ENCODE results near the gene ZNF20. TPM values are rescaled to one million over a fixed set of nuclear protein-coding genes. Genes with fewer than 3 reads are reported as not detected.

Gene ZNF20
- total RNA-seq (10 to 100 TPM in 1 of 2 donors, 1 to 10 TPM in 1; 9.6 to 10.7 TPM), polyA plus RNA-seq (ENCODE audit: insufficient read length in 2 of 2) (1 to 10 TPM; 4.4 to 5.6 TPM)
- long read RNA-seq, donor 1, partial matches to known transcripts, result 0 of 1 reads
- long read RNA-seq, donor 1, other reads (novel, unspliced or antisense), result 0 of 1 reads
- long read RNA-seq, donor 2, partial matches to known transcripts, result 0 of 1 reads
- long read RNA-seq, donor 2, other reads (novel, unspliced or antisense), result 0 of 1 reads
- long read RNA-seq, donor 3, result 0 reads
- long read RNA-seq, donor 4, partial matches to known transcripts, result 0 of 3 reads
- long read RNA-seq, donor 4, other reads (novel, unspliced or antisense), result 0 of 3 reads

DNA sequence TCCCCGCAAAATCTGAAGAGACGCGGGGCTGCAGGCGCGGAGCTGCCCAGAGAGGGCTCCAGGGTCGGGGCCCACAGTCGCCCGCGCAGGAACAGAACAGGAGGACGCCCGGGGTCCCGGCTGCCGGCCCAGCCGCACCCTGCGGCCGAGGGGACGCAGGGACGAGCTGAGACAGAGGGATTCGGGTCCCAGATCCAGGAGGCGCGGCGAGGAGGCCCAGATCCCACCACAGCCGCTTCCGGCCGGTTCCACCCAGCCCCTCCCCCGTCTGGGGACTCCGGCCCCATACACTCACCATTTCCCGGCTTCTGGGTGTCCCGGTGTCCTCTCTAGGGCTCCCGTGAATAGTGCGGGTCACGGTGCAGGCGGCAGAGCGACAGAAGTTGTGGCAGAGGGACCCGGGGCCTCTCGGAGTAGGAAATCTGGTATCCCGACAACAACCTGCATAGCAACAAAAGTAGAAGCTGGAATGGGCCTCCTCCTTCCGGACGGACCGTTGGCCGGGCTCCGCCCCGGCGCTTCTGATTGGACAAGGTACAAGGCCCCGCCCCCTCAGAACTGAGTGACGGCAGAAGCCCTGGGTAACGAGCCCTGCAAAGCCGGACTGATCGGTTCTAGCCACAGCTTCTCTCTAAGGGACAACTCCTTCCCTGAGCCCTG is at the start of gene ZNF20:
TSS of gene ZNF20 (minus strand) at position 466 of the 660 bp plus-strand sequence. CDS start at position 298, 168 bp downstream.
- H3K4me1 ChIP-seq (ENCODE audit: control insufficient read depth, insufficient read depth, low read length), result peaks cover 21% of the 10 kb centered on the region
- WGBS (ENCODE audit: insufficient coverage), result 0% methylated on average over 49 of the region's 49 CpGs
- H3K4me3 ChIP-seq (ENCODE audit: low read depth, low read length), result peak within 1 kb of the TSS; percentile 91
- H3K9me3 ChIP-seq (ENCODE audit: control insufficient read depth, insufficient read depth, low read length), result no peaks in the 10 kb centered on the region
- peaks cover 42% of the 10 kb centered on the region for H3K36me3 ChIP-seq (ENCODE audit: control insufficient read depth, insufficient read depth, low read length)
- H3K27me3 ChIP-seq (ENCODE audit: control insufficient read depth, insufficient read depth, low read length), result no peaks in the 10 kb centered on the region
- peak within 1 kb of the TSS; percentile 97 for H3K27ac ChIP-seq (ENCODE audit: low read depth, low read length)
- DNase-seq (ENCODE audit: low read depth in 4 of 6, low spot score in 6 of 6), result peak; percentile 83 to 98 (median 92)

DNA sequence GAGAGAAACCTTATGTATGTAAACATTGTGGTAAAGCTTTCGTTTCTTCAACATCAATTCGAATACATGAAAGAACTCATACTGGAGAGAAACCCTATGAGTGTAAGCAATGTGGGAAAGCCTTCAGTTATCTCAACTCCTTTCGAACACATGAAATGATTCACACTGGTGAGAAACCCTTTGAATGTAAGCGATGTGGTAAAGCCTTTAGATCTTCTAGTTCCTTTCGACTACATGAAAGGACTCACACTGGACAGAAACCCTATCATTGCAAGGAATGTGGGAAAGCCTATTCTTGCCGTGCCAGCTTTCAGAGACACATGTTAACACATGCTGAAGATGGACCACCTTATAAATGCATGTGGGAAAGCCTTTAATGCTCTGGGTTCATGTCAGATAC is 47.5 kb upstream of the ZNF20 start:
- Histone ChIP-seq H3K9me3 (ENCODE audit: control insufficient read depth, insufficient read depth, low read length) (peaks cover 2% of the 10 kb centered on the region), H3K4me1 (ENCODE audit: control insufficient read depth, insufficient read depth, low read length) (no peaks in the 10 kb centered on the region), H3K27ac (ENCODE audit: low read depth, low read length) (no peak overlapping the region), H3K27me3 (ENCODE audit: control insufficient read depth, insufficient read depth, low read length) (no peaks in the 10 kb centered on the region), H3K4me3 (ENCODE audit: low read depth, low read length) (no peak overlapping the region), H3K36me3 (ENCODE audit: control insufficient read depth, insufficient read depth, low read length) (peaks cover 20% of the 10 kb centered on the region)
- no peak for DNase-seq (ENCODE audit: low read depth in 4 of 6, low spot score in 6 of 6)
- 100% methylated on average over 2 of the region's 6 CpGs for WGBS (ENCODE audit: insufficient coverage)

GRCh38 chr19:12180377-12180776 is 40.2 kb upstream of the ZNF20 start:
- H3K4me1 ChIP-seq (ENCODE audit: control insufficient read depth, insufficient read depth, low read length), result no peaks in the 10 kb centered on the region
- no peak overlapping the region for H3K27ac ChIP-seq (ENCODE audit: low read depth, low read length)
- H3K9me3 ChIP-seq (ENCODE audit: control insufficient read depth, insufficient read depth, low read length), result peaks cover 2% of the 10 kb centered on the region
- no peak overlapping the region for H3K4me3 ChIP-seq (ENCODE audit: low read depth, low read length)
- 85% methylated on average over 1 of the region's 3 CpGs for WGBS (ENCODE audit: insufficient coverage)
- peaks cover 8% of the 10 kb centered on the region for H3K36me3 ChIP-seq (ENCODE audit: control insufficient read depth, insufficient read depth, low read length)
- no peaks in the 10 kb centered on the region for H3K27me3 ChIP-seq (ENCODE audit: control insufficient read depth, insufficient read depth, low read length)
- DNase-seq (ENCODE audit: low read depth in 4 of 6, low spot score in 6 of 6), result no peak

- no peak for DNase-seq (ENCODE audit: low read depth in 4 of 6, low spot score in 6 of 6)
- Histone ChIP-seq H3K36me3 (ENCODE audit: control insufficient read depth, insufficient read depth, low read length) (peaks cover 16% of the 10 kb centered on the region), H3K4me1 (ENCODE audit: control insufficient read depth, insufficient read depth, low read length) (peaks cover 10% of the 10 kb centered on the region), H3K27ac (ENCODE audit: low read depth, low read length) (no peak overlapping the region), H3K4me3 (ENCODE audit: low read depth, low read length) (no peak overlapping the region), H3K9me3 (ENCODE audit: control insufficient read depth, insufficient read depth, low read length) (no peaks in the 10 kb centered on the region), H3K27me3 (ENCODE audit: control insufficient read depth, insufficient read depth, low read length) (no peaks in the 10 kb centered on the region)
- WGBS (ENCODE audit: insufficient coverage), result 100% methylated on average over 1 of the region's 1 CpG
These were observed 26.5 kb upstream of the ZNF20 start for GRCh38 chr19:12166626-12167025.

GRCh38 chr19:12163826-12164225 is 23.7 kb upstream of the ZNF20 start:
- peak overlapping the region; percentile 96 for H3K4me3 ChIP-seq (ENCODE audit: low read depth, low read length)
- H3K36me3 ChIP-seq (ENCODE audit: control insufficient read depth, insufficient read depth, low read length), result peaks cover 4% of the 10 kb centered on the region
- peak overlapping the region; percentile 97 for H3K27ac ChIP-seq (ENCODE audit: low read depth, low read length)
- no peaks in the 10 kb centered on the region for H3K27me3 ChIP-seq (ENCODE audit: control insufficient read depth, insufficient read depth, low read length)
- H3K9me3 ChIP-seq (ENCODE audit: control insufficient read depth, insufficient read depth, low read length), result no peaks in the 10 kb centered on the region
- 0% methylated on average over 2 of the region's 2 CpGs for WGBS (ENCODE audit: insufficient coverage)
- DNase-seq (ENCODE audit: low read depth in 4 of 6, low spot score in 6 of 6), result no peak
- H3K4me1 ChIP-seq (ENCODE audit: control insufficient read depth, insufficient read depth, low read length), result peaks cover 10% of the 10 kb centered on the region

DNA sequence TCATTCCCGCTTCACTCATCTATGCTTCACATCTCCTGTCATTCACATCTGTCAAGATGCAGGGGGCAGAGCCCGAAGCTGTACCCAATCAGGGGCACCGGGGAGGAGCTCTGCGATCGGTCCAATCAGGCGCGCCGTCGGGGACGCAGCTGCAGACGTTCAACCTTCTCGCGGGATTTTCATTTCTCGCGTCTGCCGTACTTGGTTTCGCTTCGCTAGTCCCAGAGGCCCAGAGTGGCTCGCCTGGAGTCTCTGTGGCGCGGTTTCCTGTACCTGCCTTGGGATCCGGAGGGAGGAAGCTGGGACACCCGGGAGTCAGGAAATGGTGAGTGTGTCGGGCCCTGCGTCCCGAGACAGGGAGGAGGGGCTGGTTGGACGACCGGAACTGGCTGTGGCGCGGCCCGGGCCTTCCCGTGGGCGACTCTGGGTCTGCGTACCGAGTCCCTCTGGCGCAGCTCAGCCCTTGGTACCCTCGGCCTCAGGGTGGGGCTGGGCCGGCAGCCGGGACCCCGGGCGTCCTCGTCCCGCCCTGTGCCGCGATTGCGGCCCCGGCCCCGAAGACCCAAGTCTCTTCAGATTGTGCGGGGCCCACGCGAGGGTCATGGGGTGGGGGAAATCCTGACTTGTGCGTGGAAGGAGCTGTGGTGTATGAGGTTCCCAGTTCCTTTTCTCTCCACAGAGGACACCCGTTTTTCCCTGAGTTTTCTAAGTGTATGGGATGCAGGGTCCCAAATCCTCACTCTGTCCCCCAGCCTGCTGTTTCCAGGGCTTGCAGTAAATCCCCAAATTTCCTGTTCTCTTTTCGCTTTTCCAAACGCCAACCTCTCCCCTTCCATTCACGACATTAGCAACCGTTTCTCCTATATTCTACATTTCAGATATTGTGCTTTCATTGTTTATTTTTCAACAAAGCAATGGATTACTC is 23.0 kb upstream of the ZNF20 start, which contains the start of gene ZNF136:
TSS of gene ZNF136 (plus strand) at position 215 of the 925 bp plus-strand sequence. CDS start at position 323, 108 bp downstream.
- H3K27me3 ChIP-seq (ENCODE audit: control insufficient read depth, insufficient read depth, low read length), result no peaks in the 10 kb centered on the region
- WGBS (ENCODE audit: insufficient coverage), result under 1% methylated on average over 44 of the region's 57 CpGs
- no peaks in the 10 kb centered on the region for H3K9me3 ChIP-seq (ENCODE audit: control insufficient read depth, insufficient read depth, low read length)
- peak; percentile 88 to 98 (median 91) for DNase-seq (ENCODE audit: low read depth in 4 of 6, low spot score in 6 of 6)
- peak within 1 kb of the TSS; percentile 97 for H3K27ac ChIP-seq (ENCODE audit: low read depth, low read length)
- H3K36me3 ChIP-seq (ENCODE audit: control insufficient read depth, insufficient read depth, low read length), result no peaks in the 10 kb centered on the region
- H3K4me1 ChIP-seq (ENCODE audit: control insufficient read depth, insufficient read depth, low read length), result peaks cover 10% of the 10 kb centered on the region
- peak within 1 kb of the TSS; percentile 96 for H3K4me3 ChIP-seq (ENCODE audit: low read depth, low read length)

GRCh38 chr19:12162513-12162881 is 22.3 kb upstream of the ZNF20 start:
- H3K9me3 ChIP-seq (ENCODE audit: control insufficient read depth, insufficient read depth, low read length), result no peaks in the 10 kb centered on the region
- 12% methylated on average over 5 of the region's 8 CpGs for WGBS (ENCODE audit: insufficient coverage)
- peaks cover 10% of the 10 kb centered on the region for H3K4me1 ChIP-seq (ENCODE audit: control insufficient read depth, insufficient read depth, low read length)
- H3K27me3 ChIP-seq (ENCODE audit: control insufficient read depth, insufficient read depth, low read length), result no peaks in the 10 kb centered on the region
- peak overlapping the region; percentile 96 for H3K4me3 ChIP-seq (ENCODE audit: low read depth, low read length)
- no peaks in the 10 kb centered on the region for H3K36me3 ChIP-seq (ENCODE audit: control insufficient read depth, insufficient read depth, low read length)
- no peak for DNase-seq (ENCODE audit: low read depth in 4 of 6, low spot score in 6 of 6)
- peak overlapping the region; percentile 97 for H3K27ac ChIP-seq (ENCODE audit: low read depth, low read length)

GRCh38 chr19:12159773-12160414 is 19.7 kb upstream of the ZNF20 start:
- DNase-seq (ENCODE audit: low read depth in 4 of 6, low spot score in 6 of 6), result no peak
- Histone ChIP-seq H3K4me3 (ENCODE audit: low read depth, low read length) (no peak overlapping the region), H3K4me1 (ENCODE audit: control insufficient read depth, insufficient read depth, low read length) (peaks cover 20% of the 10 kb centered on the region), H3K9me3 (ENCODE audit: control insufficient read depth, insufficient read depth, low read length) (no peaks in the 10 kb centered on the region), H3K36me3 (ENCODE audit: control insufficient read depth, insufficient read depth, low read length) (no peaks in the 10 kb centered on the region), H3K27me3 (ENCODE audit: control insufficient read depth, insufficient read depth, low read length) (no peaks in the 10 kb centered on the region), H3K27ac (ENCODE audit: low read depth, low read length) (no peak overlapping the region)
- 91% methylated on average over 19 of the region's 25 CpGs for WGBS (ENCODE audit: insufficient coverage)

Data from spinal cord (tissue), 10 donors.